ENCODE data around the gene PIGT. TPM values are rescaled to one million over a fixed set of nuclear protein-coding genes. Genes with fewer than 3 reads are reported as not detected.
A peak's percentile ranks its signal among the peaks of the same experiment; 100 is the strongest.

The PIGT gene
- total and polyA plus RNA-seq, 2 donors (not counting 1 experiment from before 2014, with no cell fraction given) = 25.8 to 53.9 TPM

DNA sequence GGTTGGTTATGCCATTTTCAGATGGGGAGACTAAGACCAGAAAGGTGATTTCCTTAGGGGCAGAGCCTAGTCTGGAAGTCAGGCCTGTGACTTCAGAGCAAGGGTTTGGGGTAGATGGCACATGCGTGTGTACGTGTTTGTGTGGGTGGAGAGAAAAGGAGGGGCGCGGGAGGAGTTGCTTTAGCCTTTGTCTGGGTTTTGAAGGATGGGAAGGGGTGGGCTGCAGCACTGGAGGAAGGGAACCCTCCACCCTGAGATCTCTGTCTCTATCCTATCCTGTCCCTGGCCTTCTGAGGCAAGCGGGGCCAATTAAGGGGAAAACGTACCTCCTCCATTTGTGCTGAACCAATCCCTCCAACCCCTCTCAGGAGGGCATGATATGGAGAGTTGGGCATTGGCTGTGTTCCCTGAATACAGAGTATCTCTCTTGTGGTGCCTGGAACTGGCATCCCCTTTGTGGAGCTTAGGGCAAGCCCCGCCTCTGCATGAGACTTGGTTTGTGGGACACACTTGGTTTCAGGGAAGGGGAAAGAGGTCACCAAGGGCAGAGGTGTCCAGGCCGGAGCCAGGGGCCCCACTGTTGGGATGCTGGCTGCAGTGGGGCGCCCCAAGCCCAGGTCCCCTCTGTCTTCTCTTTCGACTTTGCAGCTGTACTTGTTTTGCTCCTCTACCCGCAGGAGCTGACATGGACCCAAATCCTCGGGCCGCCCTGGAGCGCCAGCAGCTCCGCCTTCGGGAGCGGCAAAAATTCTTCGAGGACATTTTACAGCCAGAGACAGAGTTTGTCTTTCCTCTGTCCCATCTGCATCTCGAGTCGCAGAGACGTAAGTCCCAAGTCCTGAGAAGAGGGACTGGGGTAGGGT lies 7.9 kb upstream of the PIGT start, which contains the start of gene DBNDD2:
TSS of gene DBNDD2 (plus strand) at position 507 of the 863 bp plus-strand sequence. CDS start at position 686, 179 bp downstream.
- Histone ChIP-seq H3K27me3 (ENCODE audit: control insufficient read depth, insufficient read depth, low read length) (no peaks in the 10 kb centered on the region), H2AFZ (ENCODE audit: low read length) (peak within 1 kb of the TSS; percentile 45), H3K36me3 (ENCODE audit: control insufficient read depth, insufficient read depth, low read length) (no peaks in the 10 kb centered on the region), H3K27ac (ENCODE audit: insufficient read depth, low read length) (peak within 1 kb of the TSS; percentile 56), H3K9ac (ENCODE audit: insufficient read depth, low read length) (peak within 1 kb of the TSS; percentile 80), H3K79me2 (ENCODE audit: control insufficient read depth, insufficient read depth, low read length) (no peaks in the 10 kb centered on the region), H3K4me1 (ENCODE audit: control insufficient read depth, extremely low read depth, insufficient read depth, low read length) (peaks cover 3% of the 10 kb centered on the region), H3K9me3 (ENCODE audit: control insufficient read depth, insufficient read depth, low read depth, low read length) (no peaks in the 10 kb centered on the region), H3K4me3 (replicated peaks in 1 of 4; ENCODE audit: control extremely low read depth in 1 of 4, insufficient read depth in 1 of 4, low read depth in 3 of 4, low read length in 4 of 4) (peak within 1 kb of the TSS; percentile 58 to 73 (median 67)), H4K20me1 (ENCODE audit: control insufficient read depth, extremely low read depth, insufficient read depth, low read length) (no peaks in the 10 kb centered on the region), H3K4me2 (ENCODE audit: extremely low read depth, insufficient read depth, low read length) (peak within 1 kb of the TSS; percentile 83)
- TF ChIP-seq, protein P1, sequence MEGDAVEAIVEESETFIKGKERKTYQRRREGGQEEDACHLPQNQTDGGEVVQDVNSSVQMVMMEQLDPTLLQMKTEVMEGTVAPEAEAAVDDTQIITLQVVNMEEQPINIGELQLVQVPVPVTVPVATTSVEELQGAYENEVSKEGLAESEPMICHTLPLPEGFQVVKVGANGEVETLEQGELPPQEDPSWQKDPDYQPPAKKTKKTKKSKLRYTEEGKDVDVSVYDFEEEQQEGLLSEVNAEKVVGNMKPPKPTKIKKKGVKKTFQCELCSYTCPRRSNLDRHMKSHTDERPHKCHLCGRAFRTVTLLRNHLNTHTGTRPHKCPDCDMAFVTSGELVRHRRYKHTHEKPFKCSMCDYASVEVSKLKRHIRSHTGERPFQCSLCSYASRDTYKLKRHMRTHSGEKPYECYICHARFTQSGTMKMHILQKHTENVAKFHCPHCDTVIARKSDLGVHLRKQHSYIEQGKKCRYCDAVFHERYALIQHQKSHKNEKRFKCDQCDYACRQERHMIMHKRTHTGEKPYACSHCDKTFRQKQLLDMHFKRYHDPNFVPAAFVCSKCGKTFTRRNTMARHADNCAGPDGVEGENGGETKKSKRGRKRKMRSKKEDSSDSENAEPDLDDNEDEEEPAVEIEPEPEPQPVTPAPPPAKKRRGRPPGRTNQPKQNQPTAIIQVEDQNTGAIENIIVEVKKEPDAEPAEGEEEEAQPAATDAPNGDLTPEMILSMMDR (conservative IDR thresholded peaks at IDR 0.05 in 1 of 2, IDR thresholded peaks at IDR 0.05 in 1 of 2; ENCODE audit: low read depth in 1 of 2, low read length in 2 of 2) = no peak
- no peak for TF ChIP-seq EZH2 (IDR thresholded peaks at IDR 0.05; ENCODE audit: low read length, missing control alignments)
- no peak for DNase-seq (ENCODE audit: low read depth in 2 of 2)

DNA sequence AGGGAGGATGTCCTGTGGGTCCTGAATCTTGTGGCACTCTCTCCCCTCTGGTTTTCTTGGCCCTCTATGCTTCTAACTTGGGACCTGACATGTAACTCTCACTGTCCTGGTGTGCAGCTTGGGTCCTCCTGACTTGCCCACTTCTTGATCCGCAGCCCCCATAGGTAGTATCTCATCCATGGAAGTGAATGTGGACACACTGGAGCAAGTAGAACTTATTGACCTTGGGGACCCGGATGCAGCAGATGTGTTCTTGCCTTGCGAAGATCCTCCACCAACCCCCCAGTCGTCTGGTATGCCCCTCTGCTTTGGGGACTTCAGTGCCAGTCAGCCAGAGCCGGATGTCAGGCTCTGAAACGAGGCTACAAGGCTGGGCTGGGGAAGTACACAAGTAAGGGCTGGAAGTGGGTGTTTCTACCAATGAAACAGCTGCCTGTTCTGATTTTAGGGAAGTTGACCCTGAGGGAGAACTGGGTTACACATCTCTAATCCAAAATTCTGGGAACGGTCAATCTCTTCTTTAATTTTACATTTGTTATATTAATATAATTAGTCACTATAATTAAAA lies 7.2 kb upstream of the PIGT start:
- H3K9me3 ChIP-seq (ENCODE audit: control insufficient read depth, insufficient read depth, low read depth, low read length) = no peaks in the 10 kb centered on the region
- peaks cover 3% of the 10 kb centered on the region for H3K4me1 ChIP-seq (ENCODE audit: control insufficient read depth, extremely low read depth, insufficient read depth, low read length)
- no peaks in the 10 kb centered on the region for H4K20me1 ChIP-seq (ENCODE audit: control insufficient read depth, extremely low read depth, insufficient read depth, low read length)
- H3K27me3 ChIP-seq (ENCODE audit: control insufficient read depth, insufficient read depth, low read length) = no peaks in the 10 kb centered on the region
- H2AFZ ChIP-seq (ENCODE audit: low read length) = no peak overlapping the region
- no peaks in the 10 kb centered on the region for H3K79me2 ChIP-seq (ENCODE audit: control insufficient read depth, insufficient read depth, low read length)
- no peak overlapping the region for H3K4me2 ChIP-seq (ENCODE audit: extremely low read depth, insufficient read depth, low read length)
- TF ChIP-seq, protein P1 (conservative IDR thresholded peaks at IDR 0.05 in 1 of 2, IDR thresholded peaks at IDR 0.05 in 1 of 2; ENCODE audit: low read depth in 1 of 2, low read length in 2 of 2) = no peak
- TF ChIP-seq EZH2 (IDR thresholded peaks at IDR 0.05; ENCODE audit: low read length, missing control alignments) = no peak
- no peaks in the 10 kb centered on the region for H3K36me3 ChIP-seq (ENCODE audit: control insufficient read depth, insufficient read depth, low read length)
- H3K9ac ChIP-seq (ENCODE audit: insufficient read depth, low read length) = no peak overlapping the region
- no peak overlapping the region for H3K27ac ChIP-seq (ENCODE audit: insufficient read depth, low read length)
- no peak for DNase-seq (ENCODE audit: low read depth in 2 of 2)
- no peak overlapping the region for H3K4me3 ChIP-seq (replicated peaks in 1 of 4; ENCODE audit: control extremely low read depth in 1 of 4, insufficient read depth in 1 of 4, low read depth in 3 of 4, low read length in 4 of 4)

DNA sequence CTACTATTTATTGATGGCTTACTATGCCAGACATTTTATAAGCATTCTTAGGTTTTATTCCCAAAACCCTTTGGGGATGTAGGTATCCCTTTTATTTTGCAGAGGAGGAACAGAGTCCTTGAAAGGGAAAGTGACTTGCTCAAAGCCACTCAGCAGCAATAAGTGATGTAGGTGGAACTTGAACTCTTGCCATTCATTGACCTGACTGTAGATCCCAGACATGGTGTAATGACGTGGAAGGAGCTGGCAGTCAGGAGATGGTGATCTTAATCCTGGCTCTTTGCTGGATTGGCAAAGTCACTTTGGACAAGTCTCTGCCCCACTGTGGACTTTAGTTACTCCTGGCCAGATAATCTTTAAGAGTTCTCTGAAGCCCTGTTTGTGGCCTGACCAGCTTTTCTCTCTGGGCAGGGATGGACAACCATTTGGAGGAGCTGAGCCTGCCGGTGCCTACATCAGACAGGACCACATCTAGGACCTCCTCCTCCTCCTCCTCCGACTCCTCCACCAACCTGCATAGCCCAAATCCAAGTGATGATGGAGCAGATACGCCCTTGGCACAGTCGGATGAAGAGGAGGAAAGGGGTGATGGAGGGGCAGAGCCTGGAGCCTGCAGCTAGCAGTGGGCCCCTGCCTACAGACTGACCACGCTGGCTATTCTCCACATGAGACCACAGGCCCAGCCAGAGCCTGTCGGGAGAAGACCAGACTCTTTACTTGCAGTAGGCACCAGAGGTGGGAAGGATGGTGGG lies 6.2 kb upstream of the PIGT start:
- TF ChIP-seq EZH2 (IDR thresholded peaks at IDR 0.05; ENCODE audit: low read length, missing control alignments) = no peak
- TF ChIP-seq, protein P1 (conservative IDR thresholded peaks at IDR 0.05 in 1 of 2, IDR thresholded peaks at IDR 0.05 in 1 of 2; ENCODE audit: low read depth in 1 of 2, low read length in 2 of 2) = no peak
- H2AFZ ChIP-seq (ENCODE audit: low read length) = no peak overlapping the region

More for the DNA sequence above, 6.2 kb upstream of the PIGT start:
- H3K27ac ChIP-seq (ENCODE audit: insufficient read depth, low read length) = no peak overlapping the region
- peaks cover 3% of the 10 kb centered on the region for H3K4me1 ChIP-seq (ENCODE audit: control insufficient read depth, extremely low read depth, insufficient read depth, low read length)
- H3K4me2 ChIP-seq (ENCODE audit: extremely low read depth, insufficient read depth, low read length) = no peak overlapping the region
- no peak overlapping the region for H3K4me3 ChIP-seq (replicated peaks in 1 of 4; ENCODE audit: control extremely low read depth in 1 of 4, insufficient read depth in 1 of 4, low read depth in 3 of 4, low read length in 4 of 4)
- no peaks in the 10 kb centered on the region for H3K27me3 ChIP-seq (ENCODE audit: control insufficient read depth, insufficient read depth, low read length)
- H3K9me3 ChIP-seq (ENCODE audit: control insufficient read depth, insufficient read depth, low read depth, low read length) = no peaks in the 10 kb centered on the region
- no peak overlapping the region for H3K9ac ChIP-seq (ENCODE audit: insufficient read depth, low read length)
- DNase-seq (ENCODE audit: low read depth in 2 of 2) = no peak
- H4K20me1 ChIP-seq (ENCODE audit: control insufficient read depth, extremely low read depth, insufficient read depth, low read length) = no peaks in the 10 kb centered on the region
- no peaks in the 10 kb centered on the region for H3K79me2 ChIP-seq (ENCODE audit: control insufficient read depth, insufficient read depth, low read length)
- no peaks in the 10 kb centered on the region for H3K36me3 ChIP-seq (ENCODE audit: control insufficient read depth, insufficient read depth, low read length)

Measured in fibroblast of lung (primary cell).